Measurements from ENCODE around the gene ITGBL1. TPM values are rescaled to one million over a fixed set of nuclear protein-coding genes. Genes with fewer than 3 reads are reported as not detected.

Gene ITGBL1
- total and polyA plus RNA-seq, 2 of the 8 experiments (the other 6 are each of a cell fraction or from before 2014, with no cell fraction given) = not detected

DNA sequence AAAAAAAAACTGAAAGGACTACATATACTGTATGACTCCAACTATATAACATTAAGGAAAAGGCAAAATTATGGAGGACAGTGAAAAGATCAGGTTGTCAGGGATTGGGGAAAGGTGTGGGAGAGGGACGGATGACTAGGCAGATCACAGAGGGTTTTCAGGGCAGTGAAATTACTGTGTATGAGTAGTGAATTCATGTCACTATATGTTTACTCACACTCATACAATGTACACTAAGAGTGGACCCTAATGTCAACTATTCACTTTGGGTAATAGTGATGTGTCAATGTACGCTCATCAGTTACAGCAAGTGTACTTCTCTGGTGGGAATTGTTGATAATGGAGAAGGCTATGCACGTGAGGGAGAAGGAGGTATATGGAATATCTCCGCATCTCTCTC lies 144.3 kb downstream of the ITGBL1 start (continued):
- no peak for TF ChIP-seq CBX8 (IDR thresholded peaks at IDR 0.05; ENCODE audit: borderline replicate concordance, low read depth, low read length)
- no peak for TF ChIP-seq GABPA (IDR thresholded peaks at IDR 0.05; ENCODE audit: borderline replicate concordance, insufficient read depth, low read length)
